GDM1 (cell line): ENCODE measurements around the gene HJV.
"Not testable (repeated sequence)": the region's sequence is repeated elsewhere in the genome, so short reads cannot be mapped to it uniquely, and the experiment has no call there.

Experiments
- DNase-seq: peaks from one replicate; lab custom pipeline; 2025; lab: John Stamatoyannopoulos, UW

The HJV gene, protein sequence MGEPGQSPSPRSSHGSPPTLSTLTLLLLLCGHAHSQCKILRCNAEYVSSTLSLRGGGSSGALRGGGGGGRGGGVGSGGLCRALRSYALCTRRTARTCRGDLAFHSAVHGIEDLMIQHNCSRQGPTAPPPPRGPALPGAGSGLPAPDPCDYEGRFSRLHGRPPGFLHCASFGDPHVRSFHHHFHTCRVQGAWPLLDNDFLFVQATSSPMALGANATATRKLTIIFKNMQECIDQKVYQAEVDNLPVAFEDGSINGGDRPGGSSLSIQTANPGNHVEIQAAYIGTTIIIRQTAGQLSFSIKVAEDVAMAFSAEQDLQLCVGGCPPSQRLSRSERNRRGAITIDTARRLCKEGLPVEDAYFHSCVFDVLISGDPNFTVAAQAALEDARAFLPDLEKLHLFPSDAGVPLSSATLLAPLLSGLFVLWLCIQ

DNA sequence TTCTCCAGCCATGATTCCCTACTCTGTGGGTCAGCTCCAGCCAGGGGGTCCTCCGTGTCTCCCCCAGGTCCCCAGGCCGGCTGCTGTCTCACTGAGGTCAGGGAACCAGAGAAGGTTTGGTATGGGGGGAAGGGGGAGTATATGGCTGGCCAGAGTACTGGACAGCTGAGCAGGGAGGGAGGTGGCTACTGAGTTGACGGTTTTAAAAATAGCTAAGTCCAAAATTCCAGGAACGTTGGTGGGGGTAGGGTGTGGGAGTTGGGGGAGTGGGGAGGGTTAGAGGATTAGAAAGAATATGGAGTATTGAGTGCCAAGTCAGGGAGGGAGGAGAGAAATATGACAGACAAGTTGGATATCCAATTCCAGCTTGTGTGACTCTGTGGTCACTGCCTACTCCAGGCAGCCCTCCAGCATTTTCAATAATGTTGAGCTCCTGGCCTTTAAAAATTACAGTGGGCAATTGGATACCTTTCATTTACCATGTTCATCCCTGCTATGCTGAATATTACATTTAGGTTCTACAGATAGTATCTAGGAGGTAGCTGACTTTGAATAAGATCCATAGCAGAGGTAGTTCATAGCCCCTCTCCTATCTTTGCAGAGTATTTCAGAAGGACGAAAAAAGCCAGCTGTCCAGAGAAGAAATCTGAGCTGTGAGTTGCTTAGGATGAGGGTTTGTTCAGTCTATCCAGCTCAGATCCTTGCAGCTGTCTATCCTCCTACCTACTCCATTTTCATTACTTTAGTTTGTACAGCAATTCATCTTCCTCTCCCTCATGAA, at the start of gene HJV:
Gene HJV (minus strand): TSS at position 114 of the 781 bp plus-strand sequence. CDS start 1,504 bp downstream, outside the sequence.
- no peak for DNase-seq

DNA sequence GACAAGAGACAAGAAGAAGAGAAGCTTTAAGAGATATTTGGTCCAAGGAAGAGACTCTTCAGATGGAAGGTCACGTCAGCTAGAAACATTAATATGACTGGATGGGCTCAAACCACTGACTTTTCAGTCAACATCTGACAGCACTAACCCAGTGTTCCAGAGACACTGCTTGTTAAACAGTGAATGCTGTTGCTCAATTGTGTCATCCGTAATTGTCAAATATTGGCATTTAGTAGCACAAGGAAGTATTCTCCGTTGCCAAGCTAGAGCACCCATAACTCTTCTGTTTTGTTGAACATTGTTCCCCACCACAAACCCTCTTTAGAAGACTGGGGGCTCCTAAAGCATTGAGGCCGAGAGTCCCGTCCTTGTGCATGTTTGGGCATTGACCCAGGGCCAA, 37.6 kb upstream of the HJV start:
- DNase-seq = not testable (repeated sequence)

DNA sequence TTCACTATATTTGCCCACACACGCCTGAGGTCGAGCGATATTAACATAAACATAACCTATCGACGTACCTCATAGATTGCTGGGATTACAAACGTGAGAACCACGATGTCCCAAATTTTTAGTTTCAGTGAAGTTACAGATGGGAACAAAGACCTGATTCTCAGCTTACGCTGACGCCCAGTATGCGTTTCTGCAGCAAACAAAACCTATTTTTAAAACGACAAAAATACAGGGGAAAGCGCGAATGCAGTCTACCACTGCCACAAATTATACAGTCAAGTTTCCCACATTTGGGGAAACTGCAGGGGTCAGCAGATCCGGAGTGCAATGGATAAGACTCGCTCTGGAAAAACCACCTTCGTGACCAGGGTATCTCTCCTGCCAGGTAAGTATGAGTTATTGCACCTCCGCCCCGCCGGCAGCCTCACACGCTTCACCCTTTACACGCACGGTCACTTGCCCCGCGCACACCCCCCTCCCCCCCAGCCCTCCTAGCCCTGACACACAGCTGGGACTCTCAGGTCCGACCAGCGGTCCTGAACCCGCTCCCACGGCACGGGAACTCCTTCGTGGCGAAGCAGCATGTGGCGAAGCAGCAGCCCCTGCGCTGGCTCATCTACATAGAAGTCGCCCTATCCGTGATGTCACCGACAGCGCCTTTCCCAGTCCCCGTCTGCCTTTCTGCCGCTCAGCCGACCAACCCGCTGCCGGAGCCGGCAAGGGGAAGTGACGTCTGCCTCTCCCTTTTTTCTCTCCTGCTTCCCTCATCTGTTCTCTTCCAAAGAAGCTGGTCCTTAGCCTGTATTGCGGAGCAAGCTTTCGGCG, 30.5 kb upstream of the HJV start:
- DNase-seq = peak; percentile 86

DNA sequence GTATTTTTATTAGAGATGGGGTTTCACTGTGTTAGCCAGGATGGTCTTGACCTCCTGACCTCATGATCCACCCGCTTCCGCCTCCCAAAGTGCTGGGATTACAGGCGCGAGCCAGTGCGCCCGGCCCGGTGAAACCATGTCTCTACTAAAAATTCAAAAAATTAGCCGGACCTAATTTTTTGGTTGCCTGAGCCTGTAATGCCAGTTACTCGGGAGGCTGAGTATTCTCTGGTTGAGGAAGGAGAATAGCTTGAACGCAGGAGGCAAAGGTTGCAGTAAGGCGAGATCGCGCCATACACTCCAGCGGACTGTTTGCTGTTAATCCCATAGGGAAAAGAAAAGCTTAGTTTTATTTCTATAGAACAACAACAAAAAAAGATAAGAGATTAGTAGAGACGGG, 29.9 kb upstream of the HJV start:
- no peak for DNase-seq

DNA sequence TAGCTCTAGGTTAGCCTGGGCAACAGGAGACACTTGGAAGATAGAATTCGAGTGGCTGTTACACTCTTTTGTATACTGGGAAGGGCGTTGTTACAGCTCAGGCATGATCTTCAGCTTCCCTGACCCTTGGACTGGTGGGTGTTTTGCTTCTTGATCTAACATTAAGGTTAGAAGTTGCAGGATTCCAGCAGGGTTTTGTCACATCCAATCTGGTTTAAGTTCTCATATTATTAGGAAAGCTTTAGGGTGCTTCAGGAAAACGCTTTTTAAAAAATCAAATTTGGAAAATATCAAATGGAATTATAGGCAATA, 29.1 kb upstream of the HJV start:
- not testable (repeated sequence) for DNase-seq

DNA sequence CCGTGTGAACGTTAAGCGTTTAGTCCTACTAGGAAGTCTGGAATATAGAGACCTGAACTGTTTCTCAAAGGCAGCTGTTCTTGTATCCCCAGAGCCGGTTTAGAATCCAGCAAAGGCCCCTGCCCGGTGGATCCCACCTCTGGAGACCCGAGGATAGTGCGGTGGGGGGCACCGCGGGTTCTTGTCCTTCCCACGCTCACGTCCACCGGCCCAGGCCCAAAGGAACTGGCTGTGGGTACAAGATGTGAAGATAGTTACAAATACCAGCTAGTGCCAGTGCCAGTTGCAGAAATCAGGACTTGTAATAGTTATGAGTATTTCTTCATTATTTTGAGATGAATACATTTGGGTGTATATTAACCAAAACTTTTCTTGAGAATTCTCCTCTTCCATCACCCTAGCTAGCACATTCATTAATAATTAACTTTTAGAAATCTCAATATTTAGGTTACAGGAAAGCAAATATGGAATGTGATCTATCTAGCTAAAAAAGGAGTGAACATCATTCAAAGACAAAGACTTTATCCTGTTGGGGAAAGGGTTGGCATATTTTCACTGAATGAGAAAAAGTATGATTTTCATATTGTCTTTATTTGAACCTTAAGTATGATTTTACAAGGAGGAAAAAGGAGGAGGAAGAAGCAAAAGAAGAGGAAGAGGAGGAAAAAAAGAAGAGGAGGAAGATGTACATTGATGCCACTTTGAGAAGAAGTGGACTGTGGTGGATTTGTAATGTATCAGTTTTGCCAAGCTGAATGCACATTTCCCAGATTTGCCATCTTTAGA, 28.5 kb upstream of the HJV start:
- not testable (repeated sequence) for DNase-seq

DNA sequence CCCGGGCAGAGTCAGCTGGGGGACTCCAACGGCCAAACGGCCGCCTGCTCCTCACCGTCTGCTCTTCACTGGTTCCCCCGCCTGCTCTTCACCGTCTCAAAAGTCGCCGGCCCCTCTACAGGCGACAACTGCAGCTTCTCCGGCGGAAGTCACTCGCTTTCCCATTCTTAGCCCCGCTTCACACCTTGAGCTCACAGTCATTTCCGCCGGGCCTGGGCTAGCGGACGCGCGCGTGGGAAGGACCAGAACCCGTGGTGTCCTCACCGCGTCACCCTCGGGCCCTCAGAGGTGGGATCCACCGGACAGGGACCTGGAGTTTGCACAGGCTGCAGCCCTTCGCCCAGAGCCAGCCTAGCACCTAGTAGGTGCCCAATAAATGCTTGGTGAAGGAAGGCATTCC, 27.9 kb upstream of the HJV start:
- no peak for DNase-seq

DNA sequence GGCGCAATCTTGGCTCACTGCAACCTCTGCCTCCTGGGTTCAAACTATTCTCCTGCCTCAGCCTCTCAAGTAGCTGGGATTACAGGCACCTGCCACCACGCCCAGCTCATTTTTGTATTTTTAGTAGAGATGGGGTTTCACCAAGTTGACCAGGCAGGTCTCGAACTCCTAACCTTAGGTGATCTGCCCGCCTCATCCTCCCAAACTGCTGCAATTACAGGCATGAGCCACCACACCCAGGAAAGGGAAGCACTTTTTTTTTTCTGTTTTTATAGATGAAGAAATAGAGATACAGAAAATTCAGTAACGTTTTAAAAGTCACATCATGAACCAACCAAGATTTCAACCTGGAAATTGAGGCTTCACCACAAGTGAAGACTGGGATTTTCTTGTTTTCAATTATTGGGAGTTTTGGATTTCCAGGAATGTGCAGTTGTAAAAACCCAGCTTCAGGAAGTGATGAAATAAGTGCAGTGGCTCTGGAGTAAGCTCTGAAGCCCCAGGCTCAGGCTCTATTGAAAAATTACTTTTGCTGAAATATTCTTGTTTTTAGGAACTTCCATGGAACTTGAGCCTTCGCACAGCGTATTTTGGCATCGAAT, 27.1 kb upstream of the HJV start:
- DNase-seq = not testable (repeated sequence)

DNA sequence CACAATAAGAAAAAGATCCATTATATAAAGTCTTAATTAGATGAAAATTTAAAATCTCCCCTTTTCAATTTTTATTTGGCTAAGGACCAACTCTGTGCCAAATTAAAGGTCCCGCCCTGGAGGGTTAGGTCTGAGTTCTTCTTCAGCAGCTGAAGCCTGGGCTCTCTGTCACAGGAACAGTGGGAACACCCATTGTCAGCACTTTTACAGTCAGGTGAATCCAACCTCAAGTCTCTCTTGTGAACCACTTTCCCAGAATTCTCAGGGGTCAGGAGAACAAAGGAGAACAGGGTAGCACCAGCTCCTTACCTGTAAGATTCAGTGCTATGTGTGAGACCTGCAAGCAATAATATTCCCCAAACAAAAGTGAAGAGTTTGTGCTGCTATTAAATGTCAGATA, 25.1 kb upstream of the HJV start:
- no peak for DNase-seq

DNA sequence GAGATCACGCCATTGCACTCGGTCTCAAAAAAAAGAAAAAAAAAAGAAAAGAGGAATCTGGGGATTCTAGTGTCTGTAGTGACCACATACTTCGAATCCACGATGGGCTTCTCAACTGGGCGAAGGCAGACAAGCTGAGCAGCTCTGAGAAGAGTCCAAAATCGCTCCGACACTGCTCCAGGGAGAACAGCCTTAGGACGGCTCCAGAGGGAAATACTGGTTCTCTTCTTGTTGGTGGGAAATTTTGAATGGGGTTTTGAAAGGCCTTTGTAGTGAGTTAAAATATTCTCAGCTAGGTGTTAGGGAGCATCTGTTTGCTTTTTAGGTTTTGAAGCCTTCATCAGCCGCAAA, 18.3 kb upstream of the HJV start:
- no peak for DNase-seq

DNA sequence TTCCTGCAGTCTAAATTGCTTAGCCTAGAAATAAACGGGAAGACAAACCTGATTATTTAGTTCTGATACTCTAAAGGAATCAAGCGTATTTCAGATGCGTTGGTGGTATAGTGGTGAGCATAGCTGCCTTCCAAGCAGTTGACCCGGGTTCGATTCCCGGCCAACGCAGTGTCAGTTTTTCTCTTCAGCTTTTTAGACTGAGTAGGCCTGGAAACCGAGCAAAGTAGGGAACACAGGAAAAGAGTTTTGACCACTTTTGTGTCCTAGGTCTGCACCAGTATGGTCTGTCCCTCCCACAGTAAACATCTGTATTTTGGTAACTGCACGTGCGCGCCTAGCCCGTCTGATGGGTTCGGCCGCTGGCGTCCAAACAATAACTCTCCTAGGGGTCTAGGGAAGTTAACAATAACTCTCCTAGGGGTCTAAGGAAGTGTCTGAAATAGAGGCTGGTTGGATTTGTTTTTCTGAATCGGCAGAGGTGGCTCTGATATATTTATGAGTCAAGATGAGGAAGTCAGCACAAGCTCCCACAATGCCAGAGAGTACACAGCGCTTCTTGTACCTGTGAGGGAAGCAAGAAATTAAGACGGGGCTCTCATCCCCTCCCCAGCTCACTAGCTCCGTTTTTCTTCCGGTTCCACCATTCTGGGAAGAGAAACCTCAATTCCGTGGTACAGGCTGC, 15.6 kb upstream of the HJV start:
- DNase-seq = peak; percentile 73

DNA sequence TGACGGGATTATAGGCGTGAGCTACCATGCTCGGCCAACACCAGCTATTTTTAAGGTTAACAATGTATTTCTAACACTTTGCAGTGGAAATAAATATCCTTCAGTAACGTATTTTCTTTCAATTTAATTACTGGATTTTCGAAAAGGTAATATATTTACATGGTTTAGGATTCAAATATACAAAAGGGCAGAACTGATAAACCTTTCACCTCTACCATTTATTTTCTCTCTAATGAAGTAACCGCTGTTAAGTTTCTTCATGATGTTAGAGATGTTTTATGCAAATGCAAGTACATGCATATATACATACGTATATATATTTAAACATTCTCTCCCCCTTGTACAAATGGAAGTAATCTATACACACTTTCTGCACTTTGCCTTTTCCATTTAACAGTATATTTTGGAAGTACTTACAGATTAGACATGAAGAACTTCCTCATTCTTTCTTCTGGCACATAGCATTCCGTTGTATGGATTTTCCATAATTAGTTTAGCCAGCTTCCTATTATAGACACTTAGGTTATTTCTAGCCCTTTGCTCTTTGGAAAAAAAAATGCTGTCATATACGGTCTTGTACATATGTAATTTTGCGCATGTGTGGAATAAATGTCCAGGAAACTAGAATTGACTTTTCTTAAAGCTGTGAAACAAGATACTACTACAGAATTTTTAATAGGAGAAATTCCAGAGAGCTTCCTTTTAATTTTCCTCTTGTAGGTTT, 14.9 kb upstream of the HJV start:
- DNase-seq = peak; percentile 30

DNA sequence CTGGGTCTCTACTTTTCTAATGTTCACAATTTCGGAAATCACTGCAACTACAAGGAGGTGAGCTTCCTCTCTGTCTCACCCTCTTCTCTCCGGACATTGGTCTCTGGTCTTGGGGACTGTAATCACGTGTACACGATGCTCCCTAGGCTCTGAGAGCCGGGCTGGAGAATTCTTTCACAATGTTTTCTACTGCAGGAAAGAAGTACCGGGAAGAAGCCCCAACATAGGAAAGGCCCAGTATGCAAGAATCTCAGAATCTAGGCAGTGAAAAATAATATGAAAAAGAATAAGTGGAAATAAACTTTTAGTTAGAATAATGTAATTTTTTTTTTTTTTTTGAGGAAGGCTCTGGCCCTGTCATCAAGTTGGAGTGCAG, 13.5 kb upstream of the HJV start:
- DNase-seq = no peak

DNA sequence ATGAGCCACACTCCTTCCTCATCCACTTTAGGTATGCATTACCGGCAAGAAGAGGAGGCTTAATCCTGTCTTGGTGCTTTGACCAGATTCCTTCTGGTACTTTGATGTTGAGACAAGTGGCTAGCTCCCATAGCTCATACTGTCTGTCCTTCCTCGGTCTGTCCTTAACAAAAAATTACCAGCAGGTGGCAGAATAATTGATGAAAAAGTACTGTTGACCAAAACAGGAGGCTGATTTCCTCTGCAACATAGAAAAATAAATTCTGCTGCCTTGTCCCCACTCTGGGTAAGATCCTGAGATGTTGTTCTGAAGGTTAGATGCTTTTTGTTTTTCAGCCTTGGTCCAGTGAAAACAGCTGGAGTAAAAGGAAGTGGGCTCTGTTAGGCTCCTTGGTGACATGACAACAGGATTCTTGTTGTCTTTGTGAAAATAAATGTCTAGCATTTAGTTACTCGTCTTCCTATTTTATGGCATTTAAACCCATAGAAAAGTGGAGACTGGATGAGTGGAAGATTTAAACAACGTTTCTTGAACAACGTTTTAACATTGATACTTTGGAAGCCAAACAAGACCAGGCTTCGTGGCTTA, 11.2 kb upstream of the HJV start:
- DNase-seq = peak; percentile 41

DNA sequence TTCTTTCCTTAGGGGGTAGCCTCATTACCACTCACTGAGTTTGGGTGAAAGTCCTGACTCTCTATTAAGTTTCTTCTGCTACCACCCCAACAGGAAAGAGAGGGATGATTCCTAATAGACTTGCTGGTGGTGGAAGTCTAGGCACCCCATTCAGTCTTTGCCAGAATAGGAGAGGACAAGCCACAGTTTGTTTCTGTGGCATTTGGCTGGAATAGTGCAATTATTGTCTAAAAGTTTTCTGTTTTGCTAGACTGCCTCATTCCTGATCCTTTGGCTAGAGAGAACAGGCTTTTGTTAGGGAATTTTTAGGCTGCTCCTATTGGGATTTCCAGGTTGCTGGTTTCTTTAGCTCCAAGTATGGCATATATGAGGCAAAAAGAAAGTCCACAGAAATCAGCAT, 9.9 kb upstream of the HJV start:
- no peak for DNase-seq

DNA sequence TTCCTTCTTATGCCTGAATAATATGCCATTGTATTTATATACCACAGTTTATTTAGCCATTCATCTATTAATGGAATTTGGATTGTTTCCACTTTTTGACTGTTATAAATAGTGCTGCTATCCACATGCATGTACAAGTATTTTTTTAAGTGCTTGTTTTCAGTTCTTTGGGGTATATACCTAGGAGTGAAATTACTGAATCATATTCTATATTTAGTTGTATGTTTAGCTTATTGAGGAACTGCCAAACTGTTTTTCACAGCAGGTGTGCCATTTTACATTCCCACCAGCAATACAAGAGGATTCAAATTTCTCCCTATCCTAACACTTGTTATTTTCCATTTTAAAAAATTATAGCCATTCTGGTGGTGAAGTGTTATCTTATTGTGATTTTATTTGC, 7.6 kb upstream of the HJV start:
- no peak for DNase-seq

DNA sequence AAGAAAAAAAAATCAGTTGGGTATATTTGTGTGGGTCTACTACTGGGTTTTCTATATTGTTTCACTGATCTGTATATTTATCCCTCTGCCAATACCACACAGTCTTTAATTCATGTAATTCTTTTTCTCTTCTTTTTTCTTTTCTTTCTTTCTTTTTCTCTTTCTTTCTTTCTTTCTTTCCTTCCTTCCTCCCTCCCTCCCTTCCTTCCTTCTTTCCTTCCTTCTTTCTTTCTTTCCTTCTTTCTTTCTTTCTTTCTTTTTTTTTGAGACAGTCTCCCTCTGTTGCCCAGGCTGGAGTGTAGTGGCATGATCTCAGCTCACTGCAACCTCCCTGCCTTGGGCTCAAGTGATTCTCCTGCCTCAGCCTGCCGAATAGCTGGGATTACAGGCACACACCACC, 5.1 kb upstream of the HJV start:
- not testable (repeated sequence) for DNase-seq

DNA sequence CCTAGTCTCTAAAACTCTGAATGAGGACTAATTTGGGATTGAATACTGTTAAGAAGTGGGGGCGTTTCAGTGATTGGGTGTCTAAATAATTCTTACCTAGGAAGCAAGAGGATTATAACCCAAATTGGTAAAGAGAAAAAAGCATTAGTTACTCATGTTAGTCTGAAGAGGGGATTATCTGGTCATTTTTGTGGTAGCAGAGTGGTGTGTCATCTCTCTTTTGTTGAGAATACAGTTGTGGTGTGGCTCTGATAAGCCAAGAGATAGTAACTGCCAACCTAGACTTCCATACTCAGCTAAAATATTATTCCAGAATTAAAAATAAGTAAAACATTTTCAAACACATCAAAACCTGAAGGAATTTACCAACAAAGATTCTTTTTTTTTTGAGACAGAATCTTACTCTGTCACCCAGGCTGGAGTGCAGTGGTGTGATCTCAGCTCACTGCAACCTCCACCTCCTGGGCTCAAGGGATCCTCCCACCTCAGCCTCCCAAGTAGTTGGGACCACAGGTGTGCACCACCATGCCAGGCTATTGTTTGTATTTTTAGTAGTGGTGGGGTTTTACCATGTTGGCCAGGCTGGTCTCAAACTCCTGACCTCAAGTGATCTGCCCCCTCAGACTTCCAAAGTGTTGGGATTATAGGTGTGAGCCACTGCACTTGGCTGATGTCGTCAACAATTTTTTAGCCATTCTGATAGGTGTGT, 4.4 kb upstream of the HJV start:
- DNase-seq = not testable (repeated sequence)
